LoVo (cell line): ENCODE measurements around the gene HDC.

Experiments used
- DNase-seq: peaks from one replicate; pipeline ENCODE4 v3.0.0-alpha.2; 2016; ENCODE audit warnings: low spot score

Gene HDC

GRCh38 chr15:50252556-50252955, 13.0 kb downstream of the HDC start:
- DNase-seq, result no peak

DNA sequence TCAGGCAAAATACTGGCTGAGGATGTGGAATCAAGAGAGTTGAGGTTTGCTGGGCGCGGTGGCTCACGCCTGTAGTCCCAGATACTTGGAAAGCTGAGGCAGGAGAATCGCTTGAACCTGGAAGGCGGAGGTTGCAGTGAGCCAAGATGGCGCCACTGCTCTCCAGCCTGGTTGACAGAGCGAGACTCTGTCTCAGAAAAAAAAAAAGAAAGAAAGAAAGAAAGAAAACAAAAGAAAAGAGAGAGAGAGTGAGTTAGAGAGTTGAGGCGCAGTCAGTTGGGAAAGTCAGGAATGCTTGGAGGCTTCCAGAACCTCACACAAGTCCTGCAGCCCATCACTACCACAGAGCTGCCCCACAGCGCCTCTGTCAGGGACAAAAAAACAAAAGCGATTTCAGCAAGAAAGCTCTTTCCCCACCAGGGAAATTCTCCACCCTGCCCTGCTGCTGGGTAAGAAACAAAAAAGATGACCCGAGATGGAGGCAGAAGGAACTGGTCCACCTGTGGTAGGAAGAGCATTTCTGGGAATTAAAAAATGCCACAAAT, 13.8 kb downstream of the HDC start:
- DNase-seq, result no peak

GRCh38 chr15:50250760-50251394, 14.6 kb downstream of the HDC start:
- DNase-seq, result no peak

DNA sequence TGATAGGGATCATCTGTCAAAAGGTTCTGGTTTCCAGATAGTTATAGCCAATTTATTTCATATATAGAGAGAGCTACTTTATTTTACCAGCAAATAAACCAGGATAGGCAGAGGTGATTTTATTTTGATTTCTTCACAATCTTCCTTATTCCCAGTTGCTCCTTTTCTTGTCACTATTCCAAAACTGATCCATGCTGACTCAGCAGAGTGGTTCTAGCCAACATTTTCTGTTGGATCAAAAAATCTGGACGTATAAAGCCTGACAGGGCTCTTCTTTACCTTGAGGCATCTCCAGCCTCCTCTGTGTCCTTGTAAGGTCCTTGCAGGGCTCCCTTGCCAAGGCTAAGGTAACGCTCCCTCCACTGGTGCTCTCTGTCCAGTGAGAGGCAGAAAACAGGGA, 15.8 kb downstream of the HDC start:
- no peak for DNase-seq

DNA sequence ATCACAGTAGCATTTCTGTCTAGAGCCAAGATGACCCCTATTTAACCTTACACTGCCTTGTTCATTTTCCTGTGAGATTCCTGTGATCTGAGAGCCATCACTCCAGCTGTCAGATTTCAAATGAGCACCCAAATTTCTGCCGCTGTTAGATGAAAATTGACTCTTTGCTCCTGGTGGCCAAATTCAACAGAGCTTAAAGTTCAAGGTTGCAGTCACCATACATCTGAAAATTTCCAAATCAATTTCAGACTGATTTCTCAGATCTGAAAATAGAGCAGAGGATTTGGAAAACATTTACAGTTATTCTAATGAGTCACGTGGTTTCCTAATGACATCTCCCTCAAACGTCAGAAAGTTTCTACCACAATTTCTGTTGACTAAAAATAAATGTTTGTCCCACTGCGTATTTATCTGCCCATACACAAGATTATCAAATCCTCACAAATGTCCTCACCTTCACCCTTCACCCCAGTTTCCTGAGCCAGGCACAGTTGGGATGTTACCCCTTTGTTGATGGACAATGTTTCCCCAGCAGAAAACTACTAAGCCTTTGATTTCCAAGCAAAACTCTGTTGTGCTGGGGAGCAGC, 16.4 kb downstream of the HDC start:
- no peak for DNase-seq

- no peak for DNase-seq
Observed at GRCh38 chr15:50247819-50248655, 17.5 kb downstream of the HDC start.

DNA sequence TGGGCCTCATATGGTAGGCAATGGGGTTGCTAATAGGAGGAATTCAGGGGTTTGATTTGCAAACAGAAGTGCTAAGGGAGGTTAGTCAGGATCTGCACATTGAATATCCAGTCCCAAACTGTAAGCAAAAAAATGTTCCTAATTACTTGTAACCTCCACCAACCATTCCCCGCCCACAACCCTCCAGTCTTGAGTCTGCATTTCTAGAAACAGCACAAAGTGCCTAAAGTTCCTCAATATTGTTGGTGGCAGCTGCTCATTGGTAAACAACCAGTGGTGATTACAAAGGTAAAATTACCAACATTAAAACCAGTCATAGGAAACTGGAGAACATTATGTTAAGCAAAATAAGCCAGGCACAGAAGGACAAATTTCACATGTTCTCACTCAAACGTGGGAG, 18.9 kb downstream of the HDC start:
- no peak for DNase-seq

- no peak for DNase-seq
Observed at GRCh38 chr15:50244959-50245624, 20.4 kb downstream of the HDC start.

DNA sequence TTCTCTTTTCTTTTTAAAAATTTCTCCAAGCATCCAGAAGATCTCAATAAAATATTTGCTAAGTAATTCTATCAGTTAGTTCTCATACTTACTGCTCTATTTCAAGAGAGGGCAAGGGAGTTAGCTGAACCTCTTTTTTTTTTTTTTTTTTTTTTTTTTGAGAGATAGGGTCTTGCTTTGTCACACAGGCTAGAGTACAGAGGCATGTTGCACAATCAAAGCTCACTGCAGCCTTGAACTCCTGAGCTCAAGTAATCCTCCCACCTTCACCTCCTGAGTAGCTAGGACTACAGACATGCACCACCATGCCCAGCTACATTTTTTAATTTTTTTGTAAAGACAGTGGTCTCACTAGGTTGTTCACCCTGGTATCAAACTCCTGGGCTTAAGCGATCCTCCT, 21.4 kb downstream of the HDC start:
- DNase-seq, result no peak

DNA sequence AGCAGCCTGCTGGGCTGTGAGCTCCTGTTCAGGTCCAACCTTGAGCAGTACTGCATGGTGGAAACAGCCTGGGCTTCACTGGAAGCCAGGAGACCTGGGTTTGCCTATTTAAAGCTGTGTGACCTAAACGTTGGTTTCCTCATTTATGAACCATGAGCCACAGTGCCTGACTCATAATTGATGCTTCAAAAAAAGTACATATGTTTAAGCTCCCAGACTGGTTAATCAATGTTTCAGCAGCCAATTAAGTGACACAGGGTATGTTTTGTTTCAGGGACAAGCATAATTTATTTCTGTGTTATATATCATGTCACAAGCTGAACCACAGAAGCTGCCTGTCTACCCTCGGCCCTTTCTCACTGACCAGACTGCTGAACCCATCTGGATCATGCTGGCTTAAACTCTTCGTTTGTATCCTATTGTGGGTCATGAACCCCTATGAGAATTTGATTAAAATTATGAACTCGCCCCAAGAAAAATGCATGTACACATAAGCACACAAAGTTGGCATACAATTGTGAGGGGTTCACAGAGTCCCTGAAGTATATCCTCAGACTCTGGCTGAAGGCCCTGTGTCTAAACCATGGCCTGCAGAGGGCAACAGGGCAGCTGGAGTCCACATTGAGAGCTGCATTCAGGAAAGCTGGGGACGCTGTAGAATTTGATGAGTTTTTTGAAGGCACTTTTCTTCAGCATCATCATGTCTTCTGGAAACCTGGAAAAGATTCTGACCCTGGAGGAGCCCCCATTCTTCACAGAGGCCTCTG, 23.7 kb downstream of the HDC start:
- no peak for DNase-seq

DNA sequence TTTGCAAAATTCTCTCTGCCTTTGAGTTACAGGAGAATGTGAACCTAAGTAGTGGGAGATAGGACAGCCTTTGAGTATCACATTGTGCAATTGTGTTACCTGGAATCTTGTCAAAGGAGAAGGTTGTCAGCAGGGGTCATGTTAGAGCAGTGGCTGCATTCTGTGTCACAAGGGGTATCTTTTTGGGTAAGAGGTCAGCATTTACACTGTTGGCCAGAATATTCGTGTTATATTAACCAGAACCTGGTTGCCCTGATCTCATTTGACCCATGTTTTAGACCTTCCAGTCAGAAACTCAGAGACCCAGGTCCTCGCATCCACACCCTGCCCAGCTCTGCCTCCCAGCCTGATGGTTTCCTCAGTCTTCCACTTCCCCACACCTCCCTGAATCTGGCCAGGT, 27.3 kb downstream of the HDC start:
- DNase-seq, result no peak

DNA sequence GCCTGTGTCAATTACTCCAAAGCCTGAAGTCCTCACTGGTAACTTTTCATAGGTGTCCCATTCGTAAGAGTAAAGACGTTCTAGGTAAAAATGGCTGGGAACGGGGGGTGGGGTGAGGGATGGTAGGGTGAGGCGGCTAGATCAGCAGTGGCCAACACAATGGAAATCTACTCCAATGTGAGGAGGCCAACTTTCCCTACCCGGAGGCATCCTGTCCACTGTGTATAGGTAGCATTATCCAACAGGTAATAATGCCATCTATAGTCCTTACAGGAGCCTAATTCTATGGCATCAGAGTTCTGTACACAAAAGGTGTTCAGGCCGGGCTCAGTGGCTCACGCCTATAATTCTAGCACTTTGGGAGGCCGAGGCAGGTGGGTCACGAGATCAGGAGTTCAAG, 29.1 kb downstream of the HDC start:
- DNase-seq, result no peak

DNA sequence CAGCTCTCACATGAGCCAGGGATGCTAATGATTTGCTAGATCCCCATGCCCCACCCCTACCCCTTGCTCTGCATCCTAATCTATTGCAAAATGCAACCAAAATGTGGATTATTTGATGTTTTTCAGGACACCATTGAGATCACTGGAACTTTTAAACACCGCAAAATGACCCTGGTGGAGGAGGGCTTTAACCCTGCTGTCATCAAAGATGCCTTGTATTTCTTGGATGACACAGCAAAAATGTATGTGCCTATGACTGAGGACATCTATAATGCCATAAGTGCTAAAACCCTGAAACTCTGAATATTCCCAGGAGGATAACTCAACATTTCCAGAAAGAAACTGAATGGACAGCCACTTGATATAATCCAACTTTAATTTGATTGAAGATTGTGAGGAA, 29.7 kb downstream of the HDC start:
- DNase-seq, result no peak

DNA sequence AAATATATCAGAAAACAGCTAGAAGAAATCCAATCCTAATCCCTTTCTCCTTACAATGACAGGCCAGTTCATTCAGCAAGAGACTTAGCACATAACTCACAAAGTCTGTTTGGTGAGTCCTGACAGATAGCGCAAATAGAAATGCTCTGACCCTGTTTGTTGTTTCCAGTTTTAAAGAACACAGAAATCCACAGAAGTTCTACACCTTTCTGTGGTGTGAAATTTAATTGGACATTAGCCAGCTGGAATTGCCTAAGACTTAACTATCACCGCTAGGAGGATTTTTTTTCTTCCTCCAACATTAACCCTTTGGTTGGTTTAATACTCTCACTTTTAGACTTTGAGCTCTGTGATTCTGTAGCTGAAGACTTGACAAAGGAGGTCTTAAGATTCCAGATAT, 30.8 kb downstream of the HDC start:
- no peak for DNase-seq

- DNase-seq, result no peak
Observed at GRCh38 chr15:50233192-50233736, 32.3 kb downstream of the HDC start.

DNA sequence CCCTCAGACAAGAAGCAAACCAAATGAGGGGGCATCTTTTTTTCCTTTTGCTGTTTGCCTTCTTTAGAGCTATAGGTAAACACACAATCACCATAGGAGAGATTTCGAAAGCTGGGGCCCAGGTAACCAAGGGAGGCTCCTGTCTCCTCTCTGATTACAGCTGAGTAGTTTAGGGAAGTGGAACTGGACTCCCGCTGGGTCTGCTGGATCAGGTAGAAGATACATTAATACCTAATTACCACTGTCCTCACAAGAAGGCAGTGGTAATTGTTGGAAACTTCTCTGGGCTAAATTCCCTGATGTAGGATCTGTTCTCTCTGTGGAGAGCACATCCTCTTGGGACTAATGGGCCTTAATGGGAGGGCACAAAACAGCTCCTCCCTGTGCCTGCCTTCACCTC, 32.7 kb downstream of the HDC start:
- DNase-seq, result no peak

DNA sequence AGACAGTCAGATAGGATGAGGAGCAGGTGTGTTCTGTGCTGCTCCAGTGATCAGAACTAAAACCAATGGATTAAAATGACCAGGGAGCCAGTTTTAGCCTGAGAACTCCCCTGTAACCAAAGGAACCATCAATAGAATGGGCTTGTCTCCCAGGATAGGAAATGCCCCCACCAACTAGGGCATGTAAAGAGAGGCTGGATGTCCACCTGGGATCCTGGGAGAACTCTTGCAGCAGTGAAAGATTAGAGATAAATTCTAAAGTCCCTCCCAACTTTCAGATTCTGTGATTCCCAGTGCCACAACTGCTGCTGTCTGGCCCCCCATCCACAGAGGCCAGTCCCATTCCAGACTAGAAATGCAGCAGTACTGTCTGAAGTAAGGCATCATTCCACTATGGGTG, 33.8 kb downstream of the HDC start:
- DNase-seq, result no peak

GRCh38 chr15:50229336-50229735, 36.2 kb downstream of the HDC start:
- DNase-seq, result no peak

- DNase-seq, result no peak
Observed at GRCh38 chr15:50228866-50229265, 36.7 kb downstream of the HDC start.

GRCh38 chr15:50227076-50227475, 38.5 kb downstream of the HDC start:
- DNase-seq, result no peak

DNA sequence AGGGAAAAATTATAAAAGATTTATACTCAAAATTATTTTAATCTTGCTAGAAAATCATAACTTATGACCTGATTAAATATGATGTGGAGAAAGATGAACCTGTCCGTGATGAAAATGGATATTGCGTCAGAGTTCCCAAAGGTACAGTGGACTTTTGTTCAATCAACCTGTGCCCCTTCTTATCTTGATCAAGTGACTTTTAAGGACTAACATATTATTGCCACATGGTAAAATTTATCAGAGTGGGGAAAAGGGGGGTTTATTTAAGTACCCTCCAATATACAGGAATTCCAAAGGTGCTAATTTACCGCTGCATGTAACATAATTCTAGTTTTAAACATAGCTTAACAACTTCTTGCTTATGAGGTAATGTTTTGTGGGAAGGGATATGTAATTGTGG, 39.6 kb downstream of the HDC start:
- DNase-seq, result no peak

DNA sequence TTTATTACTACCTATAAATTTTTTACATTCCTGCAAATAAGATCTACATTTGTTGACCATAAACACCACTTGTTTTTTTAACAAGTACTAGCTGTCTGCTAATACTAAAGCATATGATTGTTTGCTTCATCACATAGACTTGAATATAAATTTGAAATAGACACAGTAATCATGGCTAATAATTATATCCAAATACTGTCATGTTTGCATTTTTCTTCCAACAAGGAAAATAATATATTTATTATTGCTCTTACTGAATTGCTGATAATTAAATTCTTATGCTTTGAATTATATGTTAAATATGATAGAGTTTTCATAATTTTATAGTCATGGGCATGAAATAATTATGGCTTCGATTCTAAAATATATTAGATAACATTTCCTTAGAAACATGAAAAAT, 40.5 kb downstream of the HDC start:
- no peak for DNase-seq
